CD4-positive, alpha-beta T cell treated with Interleukin-4 for 1 hour (primary cell): ENCODE results near the gene SREBF2.

Experiments
- DNase-seq, 2 donors: peaks; one replicate each; pipeline ENCODE4 v3.0.0-alpha.2; 2020 to 2022

The SREBF2 gene

GRCh38 chr22:41909310-41910049 lies 76.6 kb downstream of the SREBF2 start:
- no peak for DNase-seq

GRCh38 chr22:41910050-41911000 lies 77.4 kb downstream of the SREBF2 start:
- peak in 1 of 2 donors; percentile 25 for DNase-seq

- no peak for DNase-seq
Observed at GRCh38 chr22:41911001-41911611, 78.2 kb downstream of the SREBF2 start.

- no peak for DNase-seq
Observed at GRCh38 chr22:41912338-41913039, 79.6 kb downstream of the SREBF2 start.

GRCh38 chr22:41913040-41913719 lies 80.3 kb downstream of the SREBF2 start:
- DNase-seq: no peak

GRCh38 chr22:41913842-41914534 lies 81.1 kb downstream of the SREBF2 start:
- no peak for DNase-seq

GRCh38 chr22:41914611-41915034 lies 81.7 kb downstream of the SREBF2 start:
- no peak for DNase-seq

- DNase-seq: peak; percentile 65 to 66
Observed at GRCh38 chr22:41915035-41915785, 82.3 kb downstream of the SREBF2 start, which contains the start of gene SHISA8. Gene SHISA8, minus strand, starts transcription at chr22:41915074. Its CDS starts 407 bp downstream, at chr22:41914667.

- DNase-seq: no peak
Observed at GRCh38 chr22:41915786-41916493, 83.0 kb downstream of the SREBF2 start.

- DNase-seq: no peak
Observed at GRCh38 chr22:41916745-41917358, 83.9 kb downstream of the SREBF2 start.

GRCh38 chr22:41917375-41917902 lies 84.5 kb downstream of the SREBF2 start:
- DNase-seq: no peak

GRCh38 chr22:41917903-41918791 lies 85.2 kb downstream of the SREBF2 start:
- DNase-seq: peak in 1 of 2 donors; percentile 58

GRCh38 chr22:41919357-41920224 lies 86.7 kb downstream of the SREBF2 start:
- peak; percentile 44 to 77 for DNase-seq

GRCh38 chr22:41920271-41920976 lies 87.5 kb downstream of the SREBF2 start:
- DNase-seq: peak in 1 of 2 donors; percentile 65

GRCh38 chr22:41922328-41922727 lies 89.4 kb downstream of the SREBF2 start:
- no peak for DNase-seq

- DNase-seq: no peak
Observed at GRCh38 chr22:41922940-41923594, 90.2 kb downstream of the SREBF2 start.
